Psoas muscle (tissue), 8 donors: ENCODE results near the gene SCN1A. TPM values are rescaled to one million over a fixed set of nuclear protein-coding genes. Genes with fewer than 3 reads are reported as not detected.

Source experiments
- ATAC-seq, 4 donors: fragments of 200-7000 bp; cut with Tn5 transposase; one replicate each; pipeline ENCODE4 v1.9.1; 2020; ENCODE audit warnings: moderate library complexity in 3 of 4, mild to moderate bottlenecking in 2 of 4
- DNase-seq, 2 donors: peaks; one replicate each; pipeline ENCODE4 v3.0.0-alpha.2; 2020
- H3K27ac ChIP-seq: fragments of 200-600 bp; one replicate; pipeline ENCODE4 v1.8.0; 2022
- H3K27me3 ChIP-seq, 3 donors: fragments of 200-600 bp in 1 of 3; one replicate each; pipeline versions ENCODE4 v1.6.1 to v1.8.0; 2013 to 2022; ENCODE audit warnings: low read length in 2 of 3, mild to moderate bottlenecking in 2 of 3, moderate library complexity in 1 of 3; ENCODE audit not compliant: insufficient read depth in 3 of 3
- H3K36me3 ChIP-seq, 2 donors: fragments of 200-600 bp in 1 of 2; one replicate each; pipeline versions ENCODE4 v1.6.1 to v1.8.0; 2013 to 2022; ENCODE audit warnings: low read depth in 1 of 2, mild to moderate bottlenecking in 1 of 2, moderate library complexity in 1 of 2; ENCODE audit not compliant: insufficient read depth in 1 of 2
- H3K4me1 ChIP-seq: fragments of 200-600 bp; one replicate; pipeline ENCODE4 v1.8.0; 2022
- H3K4me3 ChIP-seq: fragments of 200-600 bp; one replicate; pipeline ENCODE4 v1.8.0; 2022; ENCODE audit warnings: mild to moderate bottlenecking
- H3K9me3 ChIP-seq: fragments of 200-600 bp; one replicate; pipeline ENCODE4 v1.8.0; 2022
- WGBS, 3 donors: extraction: QIAGEN DNeasy Blood & Tissue Kit; methylation state at CpG; one replicate each; pipeline versions ENCODE4 v1.1.6 to v1.1.7; 2013; 5-methylcytosine and 5-hydroxymethylcytosine counted together
- intact Hi-C, 2 donors: fragments of 100-400 bp; cut with DNase I; formaldehyde crosslinking; loops; one replicate each; pipeline versions ENCODE4 v1.11.0 to v1.14.2; 2022
- polyA plus RNA-seq, 3 donors: library from polyadenylated mRNA; stranded (reverse); fragments of 200-250 nt; gene quantifications; one replicate each; pipeline ENCODE4 v1.2.3, GENCODE V29; 2013
- total RNA-seq, 4 donors: library from RNA; stranded (reverse); fragmentation: NEBNext Ultra II Directional in 2 of 4; extraction: Animal tissue kit (Norgen Biotek cat#: 25700) in 2 of 4; gene quantifications; one replicate each; pipeline versions ENCODE4 v1.2.1 to v1.2.4, GENCODE V29; 2021 to 2023
- TF ChIP-seq, protein P1 (sequence below): fragments of 200-600 bp; IDR thresholded peaks from one replicate; pipeline ENCODE4 v1.8.0; 2022; ENCODE audit warnings: antibody characterized with exemption
- donor health status: healthy with polysubstance abuse.
- donor health status: DM: no; HTN: no; CAD: no; lungs with moderate emphysema.
- donor health status: Bipolar disorder and iron deficiency.
- donor health status: healthy.
- donor health status: DM: yes; HTN: yes; CAD: no.
- donor health status: DM: no; HTN: no; CAD: no.
- donor health status: DM: no; HTN: no; CAD: no.
- donor health status: DM: yes; HTN: yes; CAD: no.

The SCN1A gene
- total and polyA plus RNA-seq, 7 donors, result 0.01 TPM; not detected in 6

DNA sequence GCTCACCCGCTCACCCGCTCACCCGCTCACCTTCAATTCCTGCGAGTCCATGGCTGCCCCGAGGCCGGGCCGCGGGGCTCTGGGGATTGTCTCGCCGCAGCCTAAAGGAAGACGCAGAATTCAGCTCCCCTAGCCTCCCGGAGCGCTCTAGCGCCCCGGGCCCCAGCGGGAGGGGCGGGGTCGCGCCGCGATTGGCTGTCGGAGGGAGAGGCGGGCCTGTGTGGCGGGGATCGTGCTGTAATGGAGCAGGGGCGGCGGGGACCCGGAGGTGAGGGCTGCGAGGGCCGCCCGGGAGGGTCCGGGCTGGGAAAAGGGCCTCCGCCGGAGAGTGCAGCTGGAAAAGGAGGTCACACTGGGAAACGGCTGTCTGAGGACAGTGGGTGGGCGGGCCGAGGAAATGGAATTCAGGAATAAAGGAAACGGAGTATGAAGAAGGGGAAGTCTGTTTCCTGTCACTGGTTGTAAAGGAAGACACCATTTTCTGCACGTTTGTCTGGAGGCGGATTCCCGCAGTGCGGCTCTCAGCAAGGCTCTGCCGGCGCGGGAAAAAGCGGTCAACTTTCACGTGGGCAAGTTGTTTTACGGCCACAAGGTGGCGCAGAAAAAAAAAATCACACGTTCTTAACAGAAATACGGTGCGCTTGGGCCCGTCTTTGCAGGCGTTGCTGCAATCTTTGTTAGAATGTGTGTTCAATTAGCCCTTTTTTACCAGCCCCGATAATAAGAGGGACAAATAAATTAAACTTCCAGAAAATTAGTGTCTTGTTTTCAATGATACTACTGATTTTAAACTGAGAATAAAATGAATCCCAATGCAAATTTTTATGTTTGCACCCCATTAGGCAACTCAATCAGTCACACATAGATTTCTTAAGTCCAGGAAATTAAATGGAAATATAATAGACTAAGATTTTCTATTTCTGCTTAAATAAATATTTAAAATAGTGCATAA is 173.9 kb downstream of the SCN1A start, which contains the start of gene TTC21B:
TTC21B (minus strand) TSS at position 122 of the 952 bp plus-strand sequence; CDS start at position 51, 71 bp downstream.
- no peaks in the 10 kb centered on the region for H3K27me3 ChIP-seq
- H3K36me3 ChIP-seq, result peaks cover 0 to 6% of the 10 kb centered on the region in 2 donors
- H3K4me3 ChIP-seq, result peak within 1 kb of the TSS; percentile 80
- DNase-seq (peak; percentile 96), ATAC-seq (peak; percentile 99 to 100 (median 99))
- H3K9me3 ChIP-seq, result no peaks in the 10 kb centered on the region
- H3K27ac ChIP-seq, result peak within 1 kb of the TSS; percentile 85
- peaks cover 24% of the 10 kb centered on the region for H3K4me1 ChIP-seq
- TF ChIP-seq, protein P1, sequence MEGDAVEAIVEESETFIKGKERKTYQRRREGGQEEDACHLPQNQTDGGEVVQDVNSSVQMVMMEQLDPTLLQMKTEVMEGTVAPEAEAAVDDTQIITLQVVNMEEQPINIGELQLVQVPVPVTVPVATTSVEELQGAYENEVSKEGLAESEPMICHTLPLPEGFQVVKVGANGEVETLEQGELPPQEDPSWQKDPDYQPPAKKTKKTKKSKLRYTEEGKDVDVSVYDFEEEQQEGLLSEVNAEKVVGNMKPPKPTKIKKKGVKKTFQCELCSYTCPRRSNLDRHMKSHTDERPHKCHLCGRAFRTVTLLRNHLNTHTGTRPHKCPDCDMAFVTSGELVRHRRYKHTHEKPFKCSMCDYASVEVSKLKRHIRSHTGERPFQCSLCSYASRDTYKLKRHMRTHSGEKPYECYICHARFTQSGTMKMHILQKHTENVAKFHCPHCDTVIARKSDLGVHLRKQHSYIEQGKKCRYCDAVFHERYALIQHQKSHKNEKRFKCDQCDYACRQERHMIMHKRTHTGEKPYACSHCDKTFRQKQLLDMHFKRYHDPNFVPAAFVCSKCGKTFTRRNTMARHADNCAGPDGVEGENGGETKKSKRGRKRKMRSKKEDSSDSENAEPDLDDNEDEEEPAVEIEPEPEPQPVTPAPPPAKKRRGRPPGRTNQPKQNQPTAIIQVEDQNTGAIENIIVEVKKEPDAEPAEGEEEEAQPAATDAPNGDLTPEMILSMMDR, result peak; percentile 84
- intact Hi-C loops, result loop anchor here (1.0 to 2.0 kb wide), 2 partner anchors 170 to 173 kb away; no protein-coding TSS in a partner anchor
- WGBS, 3 donors, result 0 to 1% (median 0%) methylated on average over 46 to 55 of the region's 55 CpGs

DNA sequence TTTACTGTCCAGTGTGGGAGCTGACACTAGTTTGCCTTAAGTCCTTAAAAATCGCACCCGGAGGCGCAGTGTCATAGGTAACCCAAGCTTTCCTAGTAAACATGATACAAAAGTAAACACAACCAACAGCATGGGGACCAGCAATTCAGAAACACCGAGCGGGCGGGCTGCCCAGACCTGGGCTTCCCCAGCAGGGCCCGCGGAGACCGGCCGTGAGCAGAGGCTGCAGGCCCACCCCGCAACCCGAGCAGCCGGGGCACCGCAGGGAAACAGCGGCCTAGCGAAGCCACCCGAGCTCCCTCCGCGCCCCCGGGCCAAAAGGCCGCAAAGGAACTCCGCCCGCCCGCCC is 174.5 kb downstream of the SCN1A start:
- Histone ChIP-seq H3K27ac (peak overlapping the region; percentile 85), H3K36me3 (peaks cover 0 to 12% of the 10 kb centered on the region in 2 donors), H3K27me3 (no peaks in the 10 kb centered on the region), H3K9me3 (no peaks in the 10 kb centered on the region), H3K4me3 (peak overlapping the region; percentile 80), H3K4me1 (peaks cover 24% of the 10 kb centered on the region)
- DNase-seq (no peak), ATAC-seq (peak; percentile 61 to 75 (median 66))
- TF ChIP-seq, protein P1, result no peak
- 0 to 1% (median 0%) methylated on average over 12 to 24 of the region's 24 CpGs for WGBS, 3 donors
- intact Hi-C loops, result no loop called here

DNA sequence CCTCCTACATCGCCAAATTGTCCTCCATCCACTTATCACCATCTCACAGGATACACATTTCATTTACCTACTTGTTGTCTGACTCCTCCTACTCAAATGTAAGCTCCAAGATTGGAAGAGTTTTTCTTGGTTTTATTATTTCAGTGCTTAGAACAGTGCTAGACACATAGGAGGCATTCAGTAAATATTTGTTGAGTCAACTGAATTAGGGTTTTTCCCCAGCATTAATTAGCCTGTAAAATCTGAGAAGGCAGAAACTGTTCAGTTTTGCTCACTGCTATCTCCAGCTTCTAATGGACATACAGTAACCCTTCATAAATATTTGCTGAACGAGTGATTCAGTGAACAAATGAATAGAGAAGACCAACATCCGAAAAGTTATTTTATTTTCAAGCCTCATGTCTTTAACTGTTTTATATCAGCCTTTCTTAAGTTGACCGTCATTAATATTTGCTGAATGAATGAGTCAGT is 175.0 kb downstream of the SCN1A start:
- intact Hi-C loops, result no loop called here

GRCh38 chr2:165952085-165952484 is 175.7 kb downstream of the SCN1A start:
- DNase-seq (no peak), ATAC-seq (no peak)
- Histone ChIP-seq H3K9me3 (no peaks in the 10 kb centered on the region), H3K36me3 (peaks cover 0 to 21% of the 10 kb centered on the region in 2 donors), H3K27ac (no peak overlapping the region), H3K4me1 (peaks cover 24% of the 10 kb centered on the region), H3K4me3 (peak overlapping the region; percentile 80), H3K27me3 (no peaks in the 10 kb centered on the region)
- TF ChIP-seq, protein P1, result no peak
- WGBS, 3 donors, result 0 to 2% (median 0%) methylated on average over 1 of the region's 1 CpG
- intact Hi-C loops, result no loop called here

More for the DNA sequence above, 175.0 kb downstream of the SCN1A start:
- TF ChIP-seq, protein P1, result no peak
- ATAC-seq (no peak), DNase-seq (no peak)
- peaks cover 24% of the 10 kb centered on the region for H3K4me1 ChIP-seq
- no peaks in the 10 kb centered on the region for H3K9me3 ChIP-seq
- H3K36me3 ChIP-seq, result peaks cover 0 to 17% of the 10 kb centered on the region in 2 donors
- peak overlapping the region; percentile 85 for H3K27ac ChIP-seq
- no peaks in the 10 kb centered on the region for H3K27me3 ChIP-seq
- WGBS, 3 donors, result 16 to 19% (median 19%) methylated on average over 4 of the region's 4 CpGs
- H3K4me3 ChIP-seq, result peak overlapping the region; percentile 80
